HepG2 (cell line): Measurements from ENCODE around the gene WDFY1. TPM values are rescaled to one million over a fixed set of nuclear protein-coding genes. Genes with fewer than 3 reads are reported as not detected.
A peak's percentile ranks its signal among the peaks of the same experiment; 100 is the strongest.

Source experiments
- JUND ChIP-seq: sonication (generic); formaldehyde crosslinking; IDR thresholded peaks from 2 replicates; pipeline ENCODE4 v1.8.0; 2022; ENCODE audit warnings: mild to moderate bottlenecking, missing genetic modification reagents
- KLF16 ChIP-seq, 2 experiments: sonication (generic) in 1 of 2; formaldehyde crosslinking in 1 of 2; IDR thresholded peaks; 2 replicates each; pipeline versions ENCODE4 v1.6.1 to v1.8.0; 2016 to 2023; ENCODE audit warnings: missing genetic modification reagents in 2 of 2, missing compliant biosample characterization in 1 of 2
- MED8 ChIP-seq: sonication (generic); formaldehyde crosslinking; IDR thresholded peaks from 2 replicates; pipeline ENCODE4 v1.8.1; 2023; ENCODE audit warnings: mild to moderate bottlenecking, missing genetic modification reagents; ENCODE audit not compliant: insufficient replicate concordance
- MIER3 ChIP-seq: IDR thresholded peaks from 2 replicates; pipeline ENCODE4 v1.6.1; 2016; ENCODE audit warnings: missing compliant biosample characterization, borderline replicate concordance
- MIXL1 ChIP-seq: IDR thresholded peaks from 2 replicates; pipeline ENCODE4 v1.6.1; 2016
- MTF1 ChIP-seq: sonication (generic); formaldehyde crosslinking; IDR thresholded peaks from 2 replicates; pipeline ENCODE4 v1.5.0; 2020; ENCODE audit warnings: missing genetic modification reagents
- REXO4 ChIP-seq: sonication (generic); formaldehyde crosslinking; IDR thresholded peaks from 2 replicates; pipeline ENCODE4 v1.8.0; 2022; ENCODE audit warnings: missing genetic modification reagents, mild to moderate bottlenecking, borderline replicate concordance
- TBL1XR1 ChIP-seq: fragments of 150-350 bp; IDR thresholded peaks from 2 replicates; pipeline ENCODE4 v1.6.1; 2014; ENCODE audit warnings: borderline replicate concordance, low read length; ENCODE audit not compliant: partially characterized antibody
- TBP ChIP-seq: sonication (generic); formaldehyde crosslinking; IDR thresholded peaks from 2 replicates; pipeline ENCODE4 v1.5.0; 2020; ENCODE audit warnings: missing genetic modification reagents
- TCF12 ChIP-seq, 2 experiments: fragments of 450-650 bp in 1 of 2; sonication (generic) in 1 of 2; formaldehyde crosslinking in 1 of 2; IDR thresholded peaks; 2 replicates each; pipeline versions ENCODE4 v1.6.1 to v1.8.0; 2017 to 2022; ENCODE audit warnings: antibody characterized with exemption in 1 of 2, mild to moderate bottlenecking in 1 of 2, missing genetic modification reagents in 1 of 2, moderate library complexity in 1 of 2
- TOPORS ChIP-seq: sonication (generic); formaldehyde crosslinking; IDR thresholded peaks from 2 replicates; pipeline ENCODE4 v1.8.0; 2023; ENCODE audit warnings: mild to moderate bottlenecking, missing genetic modification reagents
- TP53 ChIP-seq: sonication (generic); formaldehyde crosslinking; conservative IDR thresholded peaks from 2 replicates; pipeline ENCODE4 v1.4.0; 2020; ENCODE audit warnings: missing genetic modification reagents
- ZC3H4 ChIP-seq: sonication (generic); formaldehyde crosslinking; IDR thresholded peaks from 2 replicates; pipeline ENCODE4 v1.4.0; 2020; ENCODE audit warnings: missing genetic modification reagents, borderline replicate concordance
- ZFP36L2 ChIP-seq: sonication (generic); formaldehyde crosslinking; IDR thresholded peaks from 2 replicates; pipeline ENCODE4 v1.4.0; 2020; ENCODE audit warnings: missing genetic modification reagents
- ZFP62 ChIP-seq: sonication (generic); formaldehyde crosslinking; IDR thresholded peaks from 2 replicates; pipeline ENCODE4 v1.4.0; 2020; ENCODE audit warnings: missing genetic modification reagents
- ZNF232 ChIP-seq: sonication (generic); formaldehyde crosslinking; IDR thresholded peaks from 2 replicates; pipeline ENCODE4 v1.4.0; 2020; ENCODE audit warnings: missing genetic modification reagents, borderline replicate concordance
- ZNF329 ChIP-seq: sonication (generic); formaldehyde crosslinking; IDR thresholded peaks from 2 replicates; pipeline ENCODE4 v1.9.0; 2021; ENCODE audit warnings: low read depth, mild to moderate bottlenecking, missing genetic modification reagents
- ZNF367 ChIP-seq: sonication (generic); formaldehyde crosslinking; IDR thresholded peaks from 2 replicates; pipeline ENCODE4 v1.4.0; 2020; ENCODE audit warnings: missing genetic modification reagents, borderline replicate concordance
- ZNF451 ChIP-seq: sonication (generic); formaldehyde crosslinking; IDR thresholded peaks from 2 replicates; pipeline ENCODE4 v1.5.0; 2020; ENCODE audit warnings: mild to moderate bottlenecking, missing genetic modification reagents
- ZNF577 ChIP-seq: sonication (generic); formaldehyde crosslinking; IDR thresholded peaks from 2 replicates; pipeline ENCODE4 v1.4.0; 2020; ENCODE audit warnings: mild to moderate bottlenecking, low read depth, missing genetic modification reagents, borderline replicate concordance
- ZNF629 ChIP-seq: sonication (generic); formaldehyde crosslinking; conservative IDR thresholded peaks from 2 replicates; pipeline ENCODE4 v1.5.0; 2020; ENCODE audit warnings: missing genetic modification reagents
- ZNF652 ChIP-seq: IDR thresholded peaks from 2 replicates; pipeline ENCODE4 v1.6.1; 2016; ENCODE audit warnings: low read depth, borderline replicate concordance
- ZNF709 ChIP-seq: sonication (generic); formaldehyde crosslinking; IDR thresholded peaks from 2 replicates; pipeline ENCODE4 v1.5.0; 2020; ENCODE audit warnings: mild to moderate bottlenecking, missing genetic modification reagents
- ZNF75D ChIP-seq: sonication (generic); formaldehyde crosslinking; IDR thresholded peaks from 2 replicates; pipeline ENCODE4 v1.8.1; 2023; ENCODE audit warnings: missing genetic modification reagents, mild to moderate bottlenecking, borderline replicate concordance
- polyA plus RNA-seq, 8 experiments: library from polyadenylated mRNA; depleted of rRNA in 3 of 8; stranded (reverse) in 7 of 8; unstranded in 1 of 8; fragments of >200 nt; fragmentation: Illumina TruSeq in 4 of 8; extraction: Trizol in 4 of 8; gene quantifications; 2 replicates each; pipeline versions ENCODE4 v1.2.1 to v1.2.3, GENCODE V29; 2011 to 2016; ENCODE audit warnings: low read depth in 4 of 8, missing spikeins in 1 of 8, mixed read lengths in 1 of 8; ENCODE audit not compliant: insufficient read depth in 1 of 8
- total RNA-seq, 5 experiments: library from RNA; depleted of rRNA; stranded (reverse); fragments of >200 nt; fragmentation: Illumina TruSeq; extraction: Trizol; gene quantifications; 2 replicates each; pipeline ENCODE4 v1.2.3, GENCODE V29; 2016; ENCODE audit warnings: low read depth in 1 of 5
- TF ChIP-seq, protein P1 (sequence below), 2 experiments: fragments of 450-650 bp in 1 of 2; sonication (generic) in 1 of 2; formaldehyde crosslinking; IDR thresholded peaks; 2 replicates each; pipeline versions ENCODE4 v1.5.0 to v1.8.0; 2020 to 2022; ENCODE audit warnings: mild to moderate bottlenecking in 1 of 2, missing genetic modification reagents in 1 of 2
- TF ChIP-seq, protein P2 (sequence below): sonication (generic); formaldehyde crosslinking; IDR thresholded peaks from 2 replicates; pipeline ENCODE4 v1.8.1; 2023; ENCODE audit warnings: mild to moderate bottlenecking, inconsistent platforms, moderate library complexity, missing genetic modification reagents, borderline replicate concordance
- TF ChIP-seq, protein P3 (sequence below): IDR thresholded peaks from 2 replicates; pipeline ENCODE4 v1.6.1; 2016; ENCODE audit warnings: low read depth

Gene WDFY1
- total and polyA plus RNA-seq, 2 of the 13 experiments (the other 11 are each of a cell fraction or from before 2014, with no cell fraction given) = 77.0 to 78.4 TPM

DNA sequence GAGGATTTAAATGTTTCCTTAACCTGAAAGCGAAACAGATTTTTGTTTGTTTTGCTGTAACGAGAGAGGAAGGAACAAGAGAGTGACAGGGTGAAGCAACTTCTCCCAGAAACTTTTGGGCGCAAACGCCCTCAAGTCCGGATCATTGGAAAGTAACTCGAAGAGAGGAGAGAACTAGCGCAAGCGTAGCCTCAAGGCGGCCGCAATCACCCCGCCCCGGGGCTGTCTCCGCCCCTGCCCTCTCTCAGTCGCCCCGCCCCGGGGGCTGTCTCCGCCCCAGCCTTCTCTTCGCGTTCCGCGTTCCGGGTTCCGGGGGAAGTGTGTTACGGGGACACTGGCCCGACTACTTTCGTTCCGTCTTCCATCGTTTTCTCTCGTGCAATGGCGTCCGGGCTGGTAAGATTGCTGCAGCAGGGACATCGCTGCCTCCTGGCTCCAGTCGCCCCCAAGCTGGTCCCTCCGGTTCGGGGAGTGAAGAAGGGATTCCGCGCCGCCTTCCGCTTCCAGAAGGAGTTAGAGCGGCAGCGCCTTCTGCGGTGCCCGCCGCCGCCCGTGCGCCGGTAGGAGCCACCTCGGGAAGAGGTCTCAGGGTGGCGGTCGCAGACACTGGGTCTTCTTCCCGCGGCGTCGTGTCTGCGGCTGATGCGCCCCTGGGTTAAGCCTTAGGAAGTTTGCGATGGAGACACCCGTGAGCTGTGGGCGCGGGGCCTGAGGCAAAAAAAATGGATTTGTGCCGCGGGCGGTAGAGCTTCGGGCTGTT, 12.1 kb upstream of the WDFY1 start, which contains the start of gene MRPL44 (continued):
- TF ChIP-seq, protein P1, sequence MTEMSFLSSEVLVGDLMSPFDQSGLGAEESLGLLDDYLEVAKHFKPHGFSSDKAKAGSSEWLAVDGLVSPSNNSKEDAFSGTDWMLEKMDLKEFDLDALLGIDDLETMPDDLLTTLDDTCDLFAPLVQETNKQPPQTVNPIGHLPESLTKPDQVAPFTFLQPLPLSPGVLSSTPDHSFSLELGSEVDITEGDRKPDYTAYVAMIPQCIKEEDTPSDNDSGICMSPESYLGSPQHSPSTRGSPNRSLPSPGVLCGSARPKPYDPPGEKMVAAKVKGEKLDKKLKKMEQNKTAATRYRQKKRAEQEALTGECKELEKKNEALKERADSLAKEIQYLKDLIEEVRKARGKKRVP (CRISPR knock-in tag; IDR thresholded peaks at IDR 0.05) = peak in 1 of 2 experiments; percentile 90; a peak in 2 of 4 replicates
- TF ChIP-seq ZFP62 (CRISPR knock-in tag) (no peak), ZNF329 (peak; percentile 93), ZNF709 (CRISPR knock-in tag) (peak; percentile 96), MIER3 (CRISPR knock-in tag) (peak; percentile 97; the same call in 1 of the 2 replicates), ZNF629 (CRISPR knock-in tag) (peak; percentile 74), KLF16 (CRISPR knock-in tag; IDR thresholded peaks at IDR 0.05) (peak; percentile 61 to 100; a peak in 2 of 4 replicates), TBL1XR1 (peak; percentile 86), MTF1 (CRISPR knock-in tag) (0 out of 2 replicates have a peak, but pooled peaks have one; percentile 49), ZNF577 (CRISPR knock-in tag) (peak; percentile 82; the same call in 1 of the 2 replicates), MED8 (CRISPR knock-in tag) (peak; percentile 97), ZFP36L2 (CRISPR knock-in tag) (peak; percentile 86; the same call in 1 of the 2 replicates), ZNF75D (CRISPR knock-in tag) (no peak), TOPORS (CRISPR knock-in tag) (peak; percentile 97), REXO4 (CRISPR knock-in tag) (no peak), TP53 (CRISPR knock-in tag) (peak; percentile 86; the same call in 1 of the 2 replicates), MIXL1 (peak; percentile 91), ZC3H4 (CRISPR knock-in tag) (no peak), ZNF367 (no peak), ZNF451 (CRISPR knock-in tag) (peak; percentile 98), TCF12 (IDR thresholded peaks at IDR 0.05) (no peak), TCF12 (CRISPR knock-in tag; IDR thresholded peaks at IDR 0.05) (peak; percentile 98), ZNF652 (CRISPR knock-in tag) (peak; percentile 67; the same call in 1 of the 2 replicates), ZNF232 (CRISPR knock-in tag) (peak; percentile 93; the same call in 1 of the 2 replicates), TBP (CRISPR knock-in tag) (peak; percentile 73; the same call in 1 of the 2 replicates), JUND (peak; percentile 70)
- TF ChIP-seq, protein P2, sequence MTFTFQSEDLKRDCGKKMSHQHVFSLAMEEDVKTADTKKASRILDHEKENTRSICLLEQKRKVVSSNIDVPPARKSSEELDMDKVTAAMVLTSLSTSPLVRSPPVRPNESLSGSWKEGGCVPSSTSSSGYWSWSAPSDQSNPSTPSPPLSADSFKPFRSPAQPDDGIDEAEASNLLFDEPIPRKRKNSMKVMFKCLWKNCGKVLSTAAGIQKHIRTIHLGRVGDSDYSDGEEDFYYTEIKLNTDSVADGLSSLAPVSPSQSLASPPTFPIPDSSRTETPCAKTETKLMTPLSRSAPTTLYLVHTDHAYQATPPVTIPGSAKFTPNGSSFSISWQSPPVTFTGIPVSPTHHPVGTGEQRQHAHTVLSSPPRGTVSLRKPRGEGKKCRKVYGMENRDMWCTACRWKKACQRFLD (CRISPR knock-in tag) = peak; percentile 92
- TF ChIP-seq, protein P3, sequence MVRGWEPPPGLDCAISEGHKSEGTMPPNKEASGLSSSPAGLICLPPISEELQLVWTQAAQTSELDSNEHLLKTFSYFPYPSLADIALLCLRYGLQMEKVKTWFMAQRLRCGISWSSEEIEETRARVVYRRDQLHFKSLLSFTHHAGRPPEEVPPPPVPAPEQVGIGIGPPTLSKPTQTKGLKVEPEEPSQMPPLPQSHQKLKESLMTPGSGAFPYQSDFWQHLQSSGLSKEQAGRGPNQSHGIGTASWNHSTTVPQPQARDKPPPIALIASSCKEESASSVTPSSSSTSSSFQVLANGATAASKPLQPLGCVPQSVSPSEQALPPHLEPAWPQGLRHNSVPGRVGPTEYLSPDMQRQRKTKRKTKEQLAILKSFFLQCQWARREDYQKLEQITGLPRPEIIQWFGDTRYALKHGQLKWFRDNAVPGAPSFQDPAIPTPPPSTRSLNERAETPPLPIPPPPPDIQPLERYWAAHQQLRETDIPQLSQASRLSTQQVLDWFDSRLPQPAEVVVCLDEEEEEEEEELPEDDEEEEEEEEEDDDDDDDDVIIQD (CRISPR knock-in tag) = peak; percentile 98
